IPS-18a (cell line): ENCODE data around the gene KLHL22.
"Not testable (repeated sequence)": the region's sequence is repeated elsewhere in the genome, so short reads cannot be mapped to it uniquely, and the experiment has no call there.

Experiments used
- H3K27ac ChIP-seq: one replicate; pipeline ENCODE4 v1.5.1; 2013; ENCODE audit warnings: low read length
- H3K27me3 ChIP-seq: one replicate; pipeline ENCODE4 v1.6.1; 2013; ENCODE audit warnings: mild to moderate bottlenecking, low read length; ENCODE audit not compliant: control insufficient read depth, insufficient read depth
- H3K36me3 ChIP-seq: one replicate; pipeline ENCODE4 v1.6.1; 2013; ENCODE audit warnings: low read depth, low read length; ENCODE audit not compliant: control insufficient read depth
- H3K4me1 ChIP-seq: one replicate; pipeline ENCODE4 v1.6.1; 2013; ENCODE audit warnings: low read depth, low read length; ENCODE audit not compliant: control insufficient read depth
- H3K4me3 ChIP-seq: one replicate; pipeline ENCODE4 v1.5.1; 2013; ENCODE audit warnings: low read length
- H3K9ac ChIP-seq: one replicate; pipeline ENCODE4 v1.6.1; 2013; ENCODE audit warnings: mild to moderate bottlenecking, low read length, moderate library complexity
- H3K9me3 ChIP-seq: one replicate; pipeline ENCODE4 v1.6.1; 2013; ENCODE audit warnings: low read depth, low read length; ENCODE audit not compliant: control insufficient read depth

The KLHL22 gene

DNA sequence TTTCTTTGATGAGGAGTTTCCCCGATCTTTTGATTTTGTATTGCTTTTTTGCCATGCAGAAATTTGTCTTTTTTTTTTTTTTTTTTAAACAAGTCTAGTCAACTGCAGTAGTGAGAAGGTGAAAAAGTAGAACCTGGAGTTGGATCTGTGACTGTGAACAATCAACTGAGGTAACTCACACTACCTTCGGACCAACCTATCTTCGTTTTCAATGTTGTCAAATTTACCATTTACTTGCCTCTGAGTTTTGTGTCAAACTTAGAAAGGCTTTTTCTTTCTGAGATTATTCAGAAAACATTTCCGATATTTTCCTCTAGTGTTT lies 20.5 kb downstream of the KLHL22 start:
- Histone ChIP-seq H3K9ac (no peak overlapping the region), H3K27me3 (no peaks in the 10 kb centered on the region), H3K9me3 (no peaks in the 10 kb centered on the region), H3K4me1 (no peaks in the 10 kb centered on the region), H3K4me3 (no peak overlapping the region), H3K27ac (no peak overlapping the region), H3K36me3 (peaks cover 7% of the 10 kb centered on the region)

DNA sequence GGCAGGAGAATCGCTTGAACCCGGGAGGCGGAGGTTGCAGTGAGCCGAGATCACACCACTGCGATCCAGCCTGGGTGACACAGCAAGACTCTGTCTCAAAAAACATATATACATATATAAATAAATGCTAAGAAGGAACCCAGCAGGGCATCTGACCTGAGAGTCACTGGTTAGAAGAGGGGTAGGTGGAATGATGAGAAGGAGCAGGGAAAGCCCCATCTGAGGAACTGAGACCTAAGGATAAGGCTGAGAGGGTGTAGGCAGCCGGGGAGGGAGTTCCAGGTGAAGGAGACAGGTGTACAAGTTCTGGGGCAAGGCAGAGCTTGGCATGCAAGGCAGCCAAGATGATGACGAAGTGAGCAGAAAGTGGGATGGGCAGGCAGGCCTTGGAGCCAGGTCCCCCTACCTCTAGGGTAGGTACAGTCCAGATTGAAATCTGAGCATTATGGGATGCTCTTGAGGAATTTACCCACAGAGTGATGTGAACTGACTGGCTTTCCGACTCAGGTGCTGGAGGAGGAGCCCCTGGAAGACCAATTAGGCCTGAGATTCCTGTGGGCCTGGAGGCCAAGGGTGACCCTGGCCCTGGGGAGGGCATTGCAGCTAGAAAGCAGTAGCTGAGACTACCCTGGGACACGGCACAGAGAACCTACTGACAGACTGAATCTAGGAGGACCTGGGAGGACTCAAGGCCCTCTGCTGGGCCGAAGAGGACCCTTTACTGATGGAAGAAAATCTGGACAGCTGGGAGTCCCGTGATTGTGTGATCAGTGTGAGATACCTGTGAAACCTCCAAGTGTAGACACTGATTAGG lies 22.8 kb downstream of the KLHL22 start:
- Histone ChIP-seq H3K36me3 (peaks cover 10% of the 10 kb centered on the region), H3K9ac (no peak overlapping the region), H3K4me3 (no peak overlapping the region), H3K27me3 (no peaks in the 10 kb centered on the region), H3K27ac (no peak overlapping the region), H3K4me1 (no peaks in the 10 kb centered on the region), H3K9me3 (no peaks in the 10 kb centered on the region)

GRCh38 chr22:20471126-20471833 lies 24.3 kb downstream of the KLHL22 start:
- Histone ChIP-seq H3K9me3 (no peaks in the 10 kb centered on the region), H3K27ac (no peak overlapping the region), H3K9ac (no peak overlapping the region), H3K36me3 (peaks cover 10% of the 10 kb centered on the region), H3K4me1 (no peaks in the 10 kb centered on the region), H3K27me3 (no peaks in the 10 kb centered on the region), H3K4me3 (no peak overlapping the region)

- not testable (repeated sequence) for H3K36me3 ChIP-seq, H3K27me3 ChIP-seq, H3K4me3 ChIP-seq, H3K4me1 ChIP-seq, H3K9me3 ChIP-seq, H3K27ac ChIP-seq, H3K9ac ChIP-seq
Observed at GRCh38 chr22:20470525-20470924, 25.1 kb downstream of the KLHL22 start.

DNA sequence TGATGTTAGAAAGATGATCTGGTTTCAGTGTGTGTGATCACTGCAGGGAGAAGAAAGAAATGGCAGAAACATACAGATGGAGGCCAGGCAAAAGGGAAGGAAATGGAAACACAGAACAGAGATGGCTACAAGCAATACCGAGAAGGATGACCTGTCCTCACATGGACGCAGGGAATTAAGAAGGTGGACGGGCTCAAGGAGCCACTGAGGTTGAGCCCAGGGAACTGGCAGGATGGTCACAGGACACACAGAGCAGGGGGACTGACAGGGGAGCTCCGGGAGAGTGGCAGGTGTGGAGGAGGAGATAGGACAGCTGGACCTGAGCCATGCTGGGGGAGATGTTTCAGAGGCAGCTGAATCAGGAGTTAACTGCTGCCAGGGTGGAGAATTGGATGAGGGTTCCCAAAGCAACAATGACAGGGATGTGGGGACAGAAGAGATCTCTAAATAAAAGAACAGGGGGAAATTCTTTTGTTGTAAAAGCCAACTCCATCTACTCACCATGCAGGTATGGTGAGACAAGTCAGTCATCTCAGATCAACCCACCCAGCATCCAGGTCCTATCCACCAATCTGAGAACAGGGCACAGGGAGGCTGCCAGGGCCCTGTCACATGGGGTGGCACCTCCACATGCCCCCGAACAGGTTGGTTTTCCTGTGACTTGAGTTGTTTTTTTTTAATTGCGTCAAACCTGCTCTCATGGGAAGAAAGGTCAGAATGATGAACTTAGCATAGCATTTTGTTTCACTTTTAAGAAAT lies 26.3 kb downstream of the KLHL22 start:
- peaks cover 10% of the 10 kb centered on the region for H3K36me3 ChIP-seq

DNA sequence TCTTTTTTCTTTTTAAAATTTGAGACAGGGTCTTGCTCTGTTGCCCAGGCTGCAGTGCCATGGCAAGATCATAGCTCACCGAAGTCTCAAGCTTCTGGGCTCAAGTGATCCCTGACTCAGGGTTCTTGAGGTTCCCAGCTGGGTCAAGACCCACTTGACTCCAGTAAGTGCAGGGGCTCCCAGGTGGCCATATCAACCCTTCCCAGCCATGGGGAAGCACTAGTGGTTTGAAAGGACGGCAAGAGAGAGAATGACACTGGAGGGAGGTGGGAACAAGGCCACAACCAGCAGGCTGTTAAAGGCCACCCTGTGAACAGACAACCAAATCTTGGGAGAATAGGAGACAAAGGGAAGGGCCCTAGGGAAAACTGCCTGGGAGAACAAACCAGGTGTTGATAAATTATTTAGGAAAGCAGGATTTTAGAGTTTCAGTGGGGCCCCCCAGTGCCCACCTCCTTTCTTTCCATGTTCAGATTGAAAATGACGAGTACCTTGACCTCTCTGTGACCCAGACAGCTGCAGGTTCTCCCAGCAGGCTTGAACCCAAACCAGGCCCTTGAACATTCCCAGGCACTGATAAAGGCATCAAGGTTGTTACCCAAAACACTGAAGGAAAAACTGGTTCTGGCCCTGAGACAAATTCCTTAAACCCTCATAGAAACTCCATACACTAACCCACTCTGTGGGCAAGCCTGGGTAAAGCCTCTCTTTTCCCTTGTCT lies 28.8 kb downstream of the KLHL22 start:
- H3K4me3 ChIP-seq: no peak overlapping the region
- peaks cover 10% of the 10 kb centered on the region for H3K36me3 ChIP-seq
- no peak overlapping the region for H3K27ac ChIP-seq
- H3K27me3 ChIP-seq: no peaks in the 10 kb centered on the region
- no peaks in the 10 kb centered on the region for H3K4me1 ChIP-seq
- no peaks in the 10 kb centered on the region for H3K9me3 ChIP-seq
- H3K9ac ChIP-seq: no peak overlapping the region

More for the DNA sequence above, 26.3 kb downstream of the KLHL22 start:
- Histone ChIP-seq H3K9me3 (no peaks in the 10 kb centered on the region), H3K4me1 (no peaks in the 10 kb centered on the region), H3K27ac (no peak overlapping the region), H3K27me3 (no peaks in the 10 kb centered on the region), H3K9ac (no peak overlapping the region), H3K4me3 (no peak overlapping the region)

GRCh38 chr22:20465759-20466077 lies 29.9 kb downstream of the KLHL22 start:
- no peaks in the 10 kb centered on the region for H3K27me3 ChIP-seq
- no peak overlapping the region for H3K4me3 ChIP-seq
- H3K27ac ChIP-seq: no peak overlapping the region
- peaks cover 4% of the 10 kb centered on the region for H3K36me3 ChIP-seq
- H3K4me1 ChIP-seq: no peaks in the 10 kb centered on the region
- H3K9ac ChIP-seq: no peak overlapping the region
- no peaks in the 10 kb centered on the region for H3K9me3 ChIP-seq

- H3K27ac ChIP-seq: no peak overlapping the region
- H3K9ac ChIP-seq: no peak overlapping the region
- no peaks in the 10 kb centered on the region for H3K4me1 ChIP-seq
- no peak overlapping the region for H3K4me3 ChIP-seq
- H3K9me3 ChIP-seq: no peaks in the 10 kb centered on the region
- no peaks in the 10 kb centered on the region for H3K27me3 ChIP-seq
- H3K36me3 ChIP-seq: peaks cover 3% of the 10 kb centered on the region
Observed at GRCh38 chr22:20464912-20465758, 30.5 kb downstream of the KLHL22 start.

DNA sequence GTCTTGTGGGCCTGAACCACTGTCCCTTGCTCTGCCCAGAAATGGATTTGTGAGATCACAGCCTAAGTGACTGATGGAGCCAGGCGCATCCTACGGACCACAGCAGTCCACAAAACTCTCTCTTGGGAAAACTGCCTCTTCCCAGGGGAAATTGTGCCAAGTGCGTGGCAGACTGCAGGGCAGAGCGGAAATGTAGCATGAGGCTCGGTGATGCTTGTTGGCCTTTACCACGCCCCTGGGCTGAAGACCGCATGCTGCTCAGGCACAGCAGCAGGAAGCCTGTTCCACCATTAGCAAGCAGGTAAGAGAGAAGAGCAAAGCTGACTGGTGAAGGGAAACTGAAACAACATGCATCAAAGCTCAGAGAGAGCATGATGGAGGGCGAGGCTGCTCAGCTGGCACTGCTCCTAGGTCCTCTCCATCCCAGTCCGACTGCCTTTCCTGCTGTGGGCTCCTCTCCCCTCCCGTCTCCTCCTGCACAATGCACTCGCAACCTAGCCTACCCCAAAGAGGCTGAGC lies 31.4 kb downstream of the KLHL22 start:
- Histone ChIP-seq H3K36me3 (no peaks in the 10 kb centered on the region), H3K4me3 (no peak overlapping the region), H3K9ac (no peak overlapping the region)

GRCh38 chr22:20463324-20464095 lies 32.1 kb downstream of the KLHL22 start:
- no peak overlapping the region for H3K4me3 ChIP-seq
- H3K27ac ChIP-seq: no peak overlapping the region
- no peaks in the 10 kb centered on the region for H3K36me3 ChIP-seq
- H3K27me3 ChIP-seq: no peaks in the 10 kb centered on the region
- H3K9me3 ChIP-seq: no peaks in the 10 kb centered on the region
- no peaks in the 10 kb centered on the region for H3K4me1 ChIP-seq
- no peak overlapping the region for H3K9ac ChIP-seq

More for the DNA sequence above, 31.4 kb downstream of the KLHL22 start:
- Histone ChIP-seq H3K27me3 (no peaks in the 10 kb centered on the region), H3K27ac (no peak overlapping the region), H3K4me1 (no peaks in the 10 kb centered on the region), H3K9me3 (no peaks in the 10 kb centered on the region)
